DOHH2 (cell line): ENCODE data around the gene POU2F3.

Experiments used
- CTCF ChIP-seq: fragments of 200-600 bp; sonication (generic); IDR thresholded peaks from one replicate; pipeline ENCODE4 v1.5.1; 2014; ENCODE audit warnings: antibody characterized with exemption, mild to moderate bottlenecking, low read depth, low read length; ENCODE audit not compliant: poor library complexity, severe bottlenecking
- EZH2phosphoT487 ChIP-seq: fragments of 200-600 bp; sonication (generic); IDR thresholded peaks from 2 replicates; pipeline ENCODE4 v1.6.1; 2017; ENCODE audit warnings: borderline replicate concordance, mild to moderate bottlenecking, antibody characterized with exemption, low read length, moderate library complexity, mixed read lengths

- no peak for TF ChIP-seq CTCF
- no peak for TF ChIP-seq EZH2phosphoT487
Measured at GRCh38 chr11:120339394-120339890, 99.5 kb downstream of the POU2F3 start.
